Activated naive CD8-positive, alpha-beta T cell treated with anti-CD3 and anti-CD28 coated beads, Interleukin-2, amount 10 ng/mL, durations not matched to agents 7 days and 5 days (primary cell): ENCODE measurements around the gene HOMER2. TPM values are rescaled to one million over a fixed set of nuclear protein-coding genes. Genes with fewer than 3 reads are reported as not detected.
A peak's percentile ranks its signal among the peaks of the same experiment; 100 is the strongest.

Source experiments
- ATAC-seq: fragments of 150-1000 bp; cut with Tn5 transposase; one replicate; pipeline ENCODE4 v1.10.0; 2021; ENCODE audit warnings: low read depth, moderate library complexity
- POLR2A ChIA-PET: fragments of 350-600 bp; sonication (Branson Sonifier 250); formaldehyde crosslinking; loops from one replicate; lab custom pipeline; 2021; ENCODE audit warnings: antibody characterized with exemption; lab: Charles Lee
- DNase-seq: peaks from one replicate; pipeline ENCODE4 v3.0.0; 2021
- H3K27ac Mint-ChIP-seq: one replicate; pipeline ENCODE4 v1.8.0; 2022; ENCODE audit warnings: mild to moderate bottlenecking, mixed read lengths
- H3K27me3 Mint-ChIP-seq: one replicate; pipeline ENCODE4 v1.8.0; 2022; ENCODE audit warnings: mild to moderate bottlenecking, moderate library complexity, mixed read lengths
- H3K36me3 Mint-ChIP-seq: one replicate; pipeline ENCODE4 v1.8.0; 2021; ENCODE audit warnings: mild to moderate bottlenecking, mixed read lengths
- H3K4me1 Mint-ChIP-seq: one replicate; pipeline ENCODE4 v1.8.0; 2021; ENCODE audit warnings: mixed read lengths
- H3K4me3 Mint-ChIP-seq: one replicate; pipeline ENCODE4 v1.8.0; 2022; ENCODE audit warnings: mild to moderate bottlenecking, moderate library complexity, mixed read lengths
- H3K9me3 Mint-ChIP-seq: one replicate; pipeline ENCODE4 v1.8.0; 2021; ENCODE audit warnings: mixed read lengths
- total RNA-seq, 2 experiments: library from RNA; stranded (reverse); gene quantifications; one replicate each; pipeline ENCODE4 v1.2.3, GENCODE V29; 2021

HOMER2 gene
- total RNA-seq, 2 experiments from 2014 or later: 6.3 to 6.6 TPM

DNA sequence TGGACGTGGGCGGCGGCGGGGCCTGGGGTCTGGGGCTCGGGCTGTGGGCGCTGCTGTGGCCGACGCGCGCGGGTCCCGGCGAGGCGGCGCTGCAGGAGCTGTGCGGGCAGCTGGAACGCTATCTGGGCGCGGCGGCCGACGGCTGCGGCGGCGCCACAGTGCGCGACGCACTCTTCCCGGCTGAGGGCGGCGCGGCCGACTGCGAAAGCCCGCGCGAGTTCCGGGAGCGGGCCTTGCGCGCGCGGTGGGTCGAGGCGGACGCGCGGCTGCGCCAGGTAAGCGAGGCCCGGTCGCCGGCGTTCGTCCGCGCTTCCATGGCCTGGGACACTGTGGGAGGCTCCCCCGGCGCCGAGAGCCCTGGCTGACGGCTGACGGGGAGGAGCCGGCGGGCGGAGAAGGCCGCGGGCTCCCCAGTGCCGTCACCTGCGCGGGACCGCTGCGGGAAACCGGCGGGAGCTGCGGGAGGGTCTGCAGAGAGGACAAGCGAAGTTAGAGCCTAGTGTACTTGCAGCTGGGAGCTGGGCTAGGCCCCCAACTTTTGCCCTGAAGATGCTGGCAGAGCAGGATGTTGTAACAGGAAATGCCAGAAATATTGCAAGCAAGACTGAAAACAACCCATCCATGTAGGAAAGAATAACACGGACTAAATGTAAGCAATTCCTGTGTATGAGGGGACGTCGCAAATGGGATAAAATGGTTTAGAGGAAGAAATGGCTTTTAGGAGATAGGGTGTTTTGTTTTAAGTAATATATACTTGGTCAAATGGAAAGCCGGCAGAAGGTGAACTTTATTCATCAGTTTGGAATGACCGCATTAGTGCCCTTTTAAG is 142.2 kb downstream of the HOMER2 start:
- peaks cover 3% of the 10 kb centered on the region for H3K27me3 Mint-ChIP-seq
- H3K27ac Mint-ChIP-seq: peak overlapping the region; percentile 94
- ATAC-seq (peak; percentile 43), DNase-seq (peak; percentile 74)
- H3K36me3 Mint-ChIP-seq: peaks cover 21% of the 10 kb centered on the region
- H3K4me1 Mint-ChIP-seq: peaks cover 22% of the 10 kb centered on the region
- peak overlapping the region; percentile 91 for H3K4me3 Mint-ChIP-seq
- H3K9me3 Mint-ChIP-seq: no peaks in the 10 kb centered on the region
- POLR2A ChIA-PET: interaction anchor here (0.8 to 4.5 kb wide), 8 partner anchors 18 to 298 kb away, joined by 3 to 26 read pairs (median 4); partner anchors contain the start of genes RAMAC and RPS17

DNA sequence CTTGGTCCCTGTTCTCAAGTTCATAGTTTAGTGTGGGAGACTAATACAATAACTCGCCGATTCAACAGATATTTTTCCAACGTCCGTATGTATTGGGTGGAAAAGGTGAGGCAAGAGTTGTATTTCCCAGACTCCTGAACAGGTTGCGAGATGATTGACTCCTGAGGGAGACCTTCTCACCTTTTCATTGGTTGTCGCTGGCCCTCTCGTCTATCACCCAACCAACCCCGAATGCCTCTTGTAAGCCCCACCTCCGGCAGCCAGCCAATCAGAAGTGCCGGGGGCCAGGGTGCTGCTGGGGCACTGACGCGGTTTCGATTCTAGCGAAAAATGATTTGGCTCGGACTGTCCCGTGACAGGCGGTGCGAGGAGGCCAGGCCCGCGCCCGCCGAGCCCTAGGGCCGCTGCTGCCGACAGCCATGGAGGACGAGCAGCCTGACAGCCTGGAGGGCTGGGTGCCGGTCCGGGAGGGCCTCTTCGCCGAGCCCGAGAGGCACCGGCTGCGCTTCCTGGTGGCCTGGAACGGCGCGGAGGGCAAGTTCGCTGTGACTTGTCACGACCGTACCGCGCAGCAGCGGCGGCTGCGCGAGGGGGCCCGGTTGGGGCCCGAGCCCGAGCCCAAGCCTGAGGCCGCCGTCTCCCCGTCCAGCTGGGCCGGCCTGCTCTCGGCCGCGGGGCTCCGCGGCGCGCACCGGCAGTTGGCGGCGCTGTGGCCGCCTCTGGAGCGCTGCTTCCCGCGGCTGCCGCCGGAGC is 143.0 kb downstream of the HOMER2 start, which contains the start of gene WHAMM:
TSS of gene WHAMM (plus strand) at position 321 of the 753 bp plus-strand sequence. CDS start at position 420, 99 bp downstream.
- DNase-seq (peak; percentile 90), ATAC-seq (peak; percentile 94)
- H3K4me1 Mint-ChIP-seq: peaks cover 22% of the 10 kb centered on the region
- POLR2A ChIA-PET: interaction anchor here (1.0 to 4.5 kb wide), 6 partner anchors 40 to 299 kb away, joined by 3 to 26 read pairs (median 12); partner anchors contain the start of genes RAMAC and RPS17
- no peaks in the 10 kb centered on the region for H3K9me3 Mint-ChIP-seq
- H3K4me3 Mint-ChIP-seq: peak within 1 kb of the TSS; percentile 91
- H3K36me3 Mint-ChIP-seq: peaks cover 21% of the 10 kb centered on the region
- peaks cover 4% of the 10 kb centered on the region for H3K27me3 Mint-ChIP-seq
- peak within 1 kb of the TSS; percentile 94 for H3K27ac Mint-ChIP-seq

DNA sequence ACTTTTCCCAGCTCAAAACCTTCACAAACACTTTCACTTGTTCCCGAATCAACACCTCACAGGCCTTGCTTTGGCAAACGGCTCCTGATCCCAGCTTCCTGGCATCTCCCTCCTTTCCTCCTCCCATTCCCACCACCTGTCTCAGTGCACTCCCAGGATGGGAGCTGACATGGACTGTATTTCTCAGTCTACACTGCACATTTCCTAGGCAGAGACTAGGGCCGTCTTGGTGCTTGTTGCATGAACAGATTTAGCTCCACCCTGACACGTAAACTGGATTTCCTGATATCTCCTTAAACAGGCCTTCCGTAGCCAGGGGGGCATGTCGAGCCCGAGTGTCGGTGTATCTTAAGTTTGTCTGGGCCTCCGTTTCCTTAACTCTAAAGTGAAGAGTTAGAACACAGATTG is 143.9 kb downstream of the HOMER2 start:
- Mint-ChIP-seq H3K27me3 (peaks cover 5% of the 10 kb centered on the region), H3K4me1 (peaks cover 22% of the 10 kb centered on the region), H3K36me3 (peaks cover 14% of the 10 kb centered on the region), H3K4me3 (peak overlapping the region; percentile 80), H3K27ac (no peak overlapping the region), H3K9me3 (no peaks in the 10 kb centered on the region)
- DNase-seq (no peak), ATAC-seq (no peak)
- POLR2A ChIA-PET: interaction anchor here (4.0 to 4.5 kb wide), 2 partner anchors 59 to 268 kb away, joined by 22 to 26 read pairs; partner anchors contain the start of gene RPS17

DNA sequence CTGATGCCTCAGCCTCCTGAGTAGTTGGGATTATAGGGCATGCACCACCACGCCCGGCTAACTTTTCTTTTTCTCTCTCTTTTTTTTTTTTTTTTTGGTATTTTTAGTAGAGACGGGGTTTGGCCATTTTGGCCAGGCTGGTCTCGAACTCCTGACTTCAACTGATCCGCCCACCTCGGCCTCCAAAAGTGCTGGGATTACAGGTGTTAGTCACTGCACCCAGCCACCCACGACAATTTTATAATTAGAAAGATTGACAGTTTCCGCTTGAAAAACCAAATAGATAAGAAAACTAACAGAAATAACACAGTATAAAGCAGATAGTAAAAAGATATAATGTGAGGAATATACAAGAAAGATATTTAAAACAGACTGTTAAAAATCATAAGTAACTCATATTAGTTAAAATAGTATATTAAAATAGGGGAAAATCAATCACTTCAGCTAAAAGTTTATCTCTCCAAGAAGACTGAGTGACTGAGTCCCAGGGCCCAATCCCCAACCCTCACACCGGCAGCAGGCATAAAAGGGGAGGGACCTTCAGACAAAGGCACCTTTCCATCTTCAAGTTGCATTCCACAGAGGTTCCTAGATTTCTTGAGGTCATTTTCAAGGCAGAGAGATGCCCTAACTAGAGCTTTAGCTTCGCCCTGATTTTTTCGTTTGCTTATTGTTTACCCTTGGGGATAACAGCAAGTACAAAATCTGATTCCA is 144.4 kb downstream of the HOMER2 start:
- Mint-ChIP-seq H3K27me3 (peaks cover 10% of the 10 kb centered on the region), H3K4me3 (no peak overlapping the region), H3K36me3 (peaks cover 14% of the 10 kb centered on the region), H3K4me1 (peaks cover 22% of the 10 kb centered on the region), H3K27ac (no peak overlapping the region), H3K9me3 (no peaks in the 10 kb centered on the region)
- POLR2A ChIA-PET: interaction anchor here (0.5 to 4.5 kb wide), 3 partner anchors 10 to 267 kb away, joined by 3 to 26 read pairs (median 22); partner anchors contain the start of gene RPS17
- DNase-seq (no peak), ATAC-seq (no peak)

DNA sequence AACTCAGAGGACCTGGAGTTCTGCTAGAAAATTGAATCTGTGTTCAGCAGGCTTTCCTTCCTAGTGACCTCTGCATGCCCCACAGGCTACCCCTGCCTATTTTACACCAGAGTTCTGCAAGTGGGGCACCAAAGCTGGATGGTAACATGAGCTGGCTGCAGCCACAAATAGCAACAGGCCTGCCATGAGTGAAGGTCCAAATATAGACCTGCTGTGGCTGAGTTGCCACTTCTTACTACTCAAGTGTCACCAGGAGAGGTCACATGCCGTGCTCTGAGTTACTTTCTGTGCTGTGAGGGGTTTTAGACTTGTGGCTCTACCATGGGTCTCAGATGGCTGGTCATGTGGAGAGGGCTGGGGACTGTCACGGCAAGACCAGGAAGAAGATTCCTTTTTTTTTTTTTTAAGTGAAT is 146.5 kb downstream of the HOMER2 start, which contains the start of gene FSD2:
TSS of gene FSD2 (minus strand) at position 76 of the 413 bp plus-strand sequence. CDS start 18,679 bp downstream, outside the sequence.
- Mint-ChIP-seq H3K27me3 (peaks cover 16% of the 10 kb centered on the region), H3K4me1 (peaks cover 11% of the 10 kb centered on the region), H3K9me3 (no peaks in the 10 kb centered on the region), H3K4me3 (no peak within 1 kb of the TSS), H3K36me3 (peaks cover under 1% of the 10 kb centered on the region), H3K27ac (no peak within 1 kb of the TSS)
- DNase-seq (no peak), ATAC-seq (no peak)
- POLR2A ChIA-PET: no interaction called here

DNA sequence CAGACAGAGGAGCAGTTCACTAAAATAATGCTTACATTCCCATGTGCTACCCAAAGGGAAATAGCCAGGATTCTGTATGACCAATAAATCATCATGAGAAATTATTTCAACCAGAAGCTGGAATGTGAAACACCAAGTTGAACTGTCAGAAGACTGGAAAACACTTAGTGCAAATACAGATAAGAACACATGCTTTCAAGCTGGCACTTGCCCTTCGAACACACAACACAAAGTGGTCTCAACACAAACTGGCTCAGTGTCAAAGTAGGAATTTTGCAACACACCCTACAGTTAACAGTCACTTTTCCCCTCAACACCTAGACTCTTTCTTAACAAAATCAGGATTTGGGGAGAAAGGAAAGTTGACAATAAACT is 148.0 kb downstream of the HOMER2 start:
- Mint-ChIP-seq H3K36me3 (no peaks in the 10 kb centered on the region), H3K27ac (no peak overlapping the region), H3K4me3 (no peak overlapping the region), H3K9me3 (no peaks in the 10 kb centered on the region), H3K27me3 (peaks cover 20% of the 10 kb centered on the region), H3K4me1 (peaks cover 11% of the 10 kb centered on the region)
- POLR2A ChIA-PET: interaction anchor here (0.6 kb wide), 1 partner anchor 53 kb away, joined by 3 read pairs; no protein-coding TSS in a partner anchor
- ATAC-seq (no peak), DNase-seq (no peak)

DNA sequence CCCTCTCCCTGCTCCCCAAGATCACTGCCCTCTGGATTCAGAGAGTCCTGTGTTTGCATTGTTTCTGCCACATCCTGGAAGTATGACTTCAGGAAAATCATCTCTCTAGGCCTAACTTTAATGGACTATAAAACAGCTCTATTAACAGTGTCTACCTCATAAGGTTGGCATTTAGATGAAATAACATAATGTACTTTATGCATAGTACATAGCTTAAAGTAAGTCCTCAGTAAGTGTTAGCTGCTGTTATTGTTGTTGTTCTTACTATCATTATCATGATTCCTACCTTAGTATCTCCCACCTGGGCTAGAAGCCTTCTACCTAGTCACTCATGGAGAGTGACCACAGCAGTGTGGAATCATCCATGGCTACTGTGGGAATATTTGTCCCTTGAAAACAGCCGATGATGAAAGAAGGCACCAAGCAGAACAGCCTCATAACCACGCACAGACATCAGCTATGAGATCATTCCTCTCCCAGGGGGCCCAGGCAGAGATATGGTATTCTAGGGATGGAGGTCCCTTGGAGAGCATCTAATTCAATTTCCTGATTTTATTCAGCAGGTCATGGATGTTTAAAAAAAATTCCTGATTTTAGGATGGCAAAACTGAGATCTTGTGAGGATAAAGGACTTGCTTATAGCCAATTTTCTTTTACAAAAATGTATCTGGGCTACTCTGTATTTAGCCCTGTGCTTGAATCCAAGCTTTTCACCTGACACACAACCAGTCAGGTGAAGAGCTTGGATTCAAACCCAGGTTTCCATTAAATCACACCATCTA is 148.5 kb downstream of the HOMER2 start:
- Mint-ChIP-seq H3K27me3 (peaks cover 24% of the 10 kb centered on the region), H3K9me3 (no peaks in the 10 kb centered on the region)
- POLR2A ChIA-PET: interaction anchor here (0.6 kb wide), 1 partner anchor 53 kb away, joined by 3 read pairs; no protein-coding TSS in a partner anchor

DNA sequence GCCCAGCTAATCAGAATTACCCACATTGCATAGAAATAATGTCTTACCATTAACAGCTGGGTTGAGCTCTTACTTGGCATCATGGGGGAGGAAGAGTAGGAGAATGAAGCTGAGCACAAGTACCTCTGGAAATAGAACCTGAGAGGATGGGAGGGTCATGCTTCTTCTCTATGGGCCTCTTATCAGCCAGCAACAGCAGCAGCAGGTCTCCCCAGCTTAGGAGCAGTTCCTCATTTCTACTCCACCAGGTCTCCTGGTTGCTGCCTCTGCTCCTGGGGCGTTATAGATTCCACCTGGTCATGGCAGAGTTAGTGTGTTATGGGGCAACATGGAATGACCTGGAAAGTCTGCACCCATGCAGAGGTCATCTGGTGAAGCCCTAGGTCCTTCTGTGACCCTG is 150.0 kb downstream of the HOMER2 start:
- Mint-ChIP-seq H3K27me3 (peaks cover 28% of the 10 kb centered on the region), H3K36me3 (no peaks in the 10 kb centered on the region), H3K4me3 (no peak overlapping the region), H3K4me1 (no peaks in the 10 kb centered on the region), H3K9me3 (no peaks in the 10 kb centered on the region), H3K27ac (no peak overlapping the region)
- POLR2A ChIA-PET: no interaction called here
- DNase-seq (no peak), ATAC-seq (no peak)

More for the DNA sequence above, 148.5 kb downstream of the HOMER2 start:
- Mint-ChIP-seq H3K27ac (no peak overlapping the region), H3K4me3 (no peak overlapping the region), H3K4me1 (peaks cover 8% of the 10 kb centered on the region), H3K36me3 (no peaks in the 10 kb centered on the region)
- DNase-seq (no peak), ATAC-seq (no peak)

DNA sequence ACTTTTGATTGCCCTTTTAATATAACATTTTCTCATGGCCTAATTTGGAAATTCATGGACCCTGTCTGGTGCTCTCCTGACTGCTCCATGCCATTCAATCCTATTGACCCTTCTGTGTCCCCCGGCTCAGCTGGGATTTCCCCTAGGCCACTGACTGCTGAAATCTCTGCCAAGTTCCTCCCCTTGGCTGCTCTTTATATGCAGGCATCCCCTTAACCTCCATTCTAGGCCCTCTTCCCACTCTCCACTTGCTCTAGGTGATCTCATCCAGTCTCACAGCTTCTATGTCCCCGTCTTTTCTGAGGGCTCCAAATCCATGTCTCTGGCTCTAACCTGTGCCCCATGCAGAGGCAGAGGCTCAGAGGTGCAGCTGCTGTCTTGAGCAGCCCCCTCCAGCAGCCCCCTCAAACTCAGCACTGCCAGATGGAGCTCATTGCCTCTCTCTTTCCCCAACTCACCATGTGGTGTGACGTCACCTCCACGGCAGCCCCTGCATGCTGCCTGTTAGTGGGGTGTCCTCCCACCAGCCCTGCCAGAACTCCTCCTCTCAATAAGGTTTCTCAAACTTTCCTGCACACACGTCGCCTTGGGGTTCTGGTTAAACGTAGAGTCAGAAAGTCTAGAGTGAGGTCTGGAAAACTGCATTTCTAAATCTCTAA is 153.2 kb downstream of the HOMER2 start:
- no peaks in the 10 kb centered on the region for H3K4me1 Mint-ChIP-seq
- peaks cover 2% of the 10 kb centered on the region for H3K9me3 Mint-ChIP-seq
- POLR2A ChIA-PET: no interaction called here
- H3K4me3 Mint-ChIP-seq: no peak overlapping the region
- ATAC-seq (no peak), DNase-seq (no peak)
- peaks cover 24% of the 10 kb centered on the region for H3K27me3 Mint-ChIP-seq
- no peak overlapping the region for H3K27ac Mint-ChIP-seq
- H3K36me3 Mint-ChIP-seq: no peaks in the 10 kb centered on the region
